Raji (cell line): Measurements from ENCODE around the gene GFY.

Experiments used
- POLR2A ChIP-seq: IDR thresholded peaks from 2 replicates; pipeline ENCODE4 v1.6.1; 2011; ENCODE audit warnings: low read depth, low read length, control low read depth; ENCODE audit not compliant: insufficient read depth

Gene GFY

DNA sequence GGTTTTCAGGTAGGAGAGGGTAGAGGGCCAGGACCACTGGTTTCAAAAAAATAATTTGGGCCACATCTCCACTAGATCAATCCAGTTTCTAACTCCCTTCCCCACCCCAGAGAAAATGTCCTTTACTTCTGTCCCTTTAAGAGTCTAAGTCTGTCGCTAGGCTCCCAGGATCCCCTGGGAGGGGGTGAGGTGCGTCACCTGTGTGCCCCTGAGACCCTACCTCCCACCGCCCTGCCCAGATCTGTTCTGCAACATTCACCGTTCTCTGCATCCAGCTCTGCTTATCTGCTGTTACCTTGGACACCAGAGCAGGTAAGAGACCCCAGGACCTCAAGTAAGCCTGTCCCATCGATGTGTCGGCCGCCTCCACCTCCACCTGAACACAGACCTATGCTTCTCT is at the start of gene GFY:
Gene GFY (plus strand): TSS at position 211 of the 400 bp plus-strand sequence. CDS start 1,043 bp downstream, outside the sequence.
- TF ChIP-seq POLR2A = no peak

DNA sequence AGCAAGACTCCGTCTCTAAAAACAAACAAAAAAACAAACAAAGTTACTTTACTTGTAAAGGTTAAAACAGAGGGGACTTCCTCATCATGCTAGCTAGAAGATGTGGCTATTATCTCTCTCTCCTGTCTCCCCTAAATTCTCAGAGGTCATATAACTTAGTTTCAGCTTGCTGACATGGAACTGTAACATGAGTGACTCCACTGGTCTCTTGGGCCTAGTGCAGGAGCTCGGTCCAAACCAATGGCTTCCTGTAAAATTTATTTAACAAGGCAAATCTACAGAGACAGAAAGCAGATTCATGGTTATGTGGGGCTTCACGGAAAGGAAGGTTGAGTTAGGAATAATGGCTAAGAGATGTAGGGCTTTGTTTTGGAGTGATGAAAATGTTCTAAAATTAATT is 46.7 kb upstream of the GFY start:
- TF ChIP-seq POLR2A = no peak

GRCh38 chr19:49380391-49380790 is 44.8 kb upstream of the GFY start:
- no peak for TF ChIP-seq POLR2A

DNA sequence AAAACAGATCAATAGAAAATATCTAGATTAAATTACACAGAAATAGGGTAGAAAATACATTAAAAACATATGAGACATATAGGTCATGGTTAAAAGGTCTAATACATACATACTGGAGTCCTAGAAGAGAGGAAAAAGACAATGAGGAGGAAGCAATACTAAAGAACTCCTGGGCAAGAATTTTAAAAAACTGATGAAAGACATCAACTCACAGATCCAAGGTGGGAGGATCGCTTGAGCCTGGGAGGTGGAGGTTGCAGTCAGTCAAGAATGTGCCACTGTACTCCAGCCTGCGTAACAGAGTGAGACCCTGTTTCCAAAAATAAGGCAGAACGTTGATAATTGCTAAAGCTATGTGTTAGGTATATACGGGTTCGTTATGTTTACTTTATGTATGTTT is 42.5 kb upstream of the GFY start:
- no peak for TF ChIP-seq POLR2A

DNA sequence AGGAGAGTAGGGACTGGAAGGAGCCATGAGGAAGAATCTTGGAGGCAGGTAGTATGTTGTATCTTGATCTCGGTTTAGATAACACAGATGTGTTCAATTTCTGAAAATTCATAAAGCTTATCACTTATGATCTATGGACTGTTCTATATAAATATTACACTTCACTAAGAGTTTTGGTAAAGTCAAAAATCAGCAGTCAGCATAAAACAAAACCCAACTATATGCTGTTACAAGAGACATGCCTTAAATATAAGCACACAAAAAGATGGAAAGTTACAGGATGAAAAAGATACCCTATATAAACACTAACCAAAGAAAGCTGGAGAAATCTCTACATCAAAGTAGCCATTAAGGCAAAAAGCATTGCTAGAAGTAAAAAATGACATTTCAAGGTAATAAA is 41.6 kb upstream of the GFY start:
- no peak for TF ChIP-seq POLR2A

GRCh38 chr19:49387936-49388372 is 37.2 kb upstream of the GFY start, which contains the start of gene KASH5:
TSS of gene KASH5 (plus strand) at chr19:49388249. CDS start at chr19:49390884, 2,635 bp downstream.
- peak; percentile 56 for TF ChIP-seq POLR2A

DNA sequence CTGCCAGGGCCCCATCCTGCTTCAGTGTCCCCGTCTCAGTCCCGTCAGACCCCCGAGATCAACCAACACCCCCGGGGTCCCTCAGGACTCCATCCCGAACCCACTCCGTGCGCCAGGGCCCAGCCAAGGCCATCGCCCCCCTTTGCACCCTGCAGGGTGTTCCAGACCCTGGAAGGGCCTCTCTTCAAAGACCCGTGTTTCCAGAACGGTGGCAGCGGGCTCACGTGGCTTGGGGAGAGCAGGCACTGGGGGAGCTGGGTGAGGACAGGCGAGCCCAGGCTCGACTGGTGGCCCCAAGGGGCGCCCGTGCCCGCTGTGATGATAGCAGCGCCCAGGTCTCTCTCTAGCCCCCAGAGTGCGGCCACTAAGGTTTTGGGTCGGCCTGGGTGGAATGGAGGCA is 35.8 kb upstream of the GFY start:
- no peak for TF ChIP-seq POLR2A

- TF ChIP-seq POLR2A = no peak
Measured at GRCh38 chr19:49390131-49390928, 34.9 kb upstream of the GFY start.

GRCh38 chr19:49390929-49391359 is 34.2 kb upstream of the GFY start:
- peak; percentile 34; the same call in 1 of the 2 replicates for TF ChIP-seq POLR2A

DNA sequence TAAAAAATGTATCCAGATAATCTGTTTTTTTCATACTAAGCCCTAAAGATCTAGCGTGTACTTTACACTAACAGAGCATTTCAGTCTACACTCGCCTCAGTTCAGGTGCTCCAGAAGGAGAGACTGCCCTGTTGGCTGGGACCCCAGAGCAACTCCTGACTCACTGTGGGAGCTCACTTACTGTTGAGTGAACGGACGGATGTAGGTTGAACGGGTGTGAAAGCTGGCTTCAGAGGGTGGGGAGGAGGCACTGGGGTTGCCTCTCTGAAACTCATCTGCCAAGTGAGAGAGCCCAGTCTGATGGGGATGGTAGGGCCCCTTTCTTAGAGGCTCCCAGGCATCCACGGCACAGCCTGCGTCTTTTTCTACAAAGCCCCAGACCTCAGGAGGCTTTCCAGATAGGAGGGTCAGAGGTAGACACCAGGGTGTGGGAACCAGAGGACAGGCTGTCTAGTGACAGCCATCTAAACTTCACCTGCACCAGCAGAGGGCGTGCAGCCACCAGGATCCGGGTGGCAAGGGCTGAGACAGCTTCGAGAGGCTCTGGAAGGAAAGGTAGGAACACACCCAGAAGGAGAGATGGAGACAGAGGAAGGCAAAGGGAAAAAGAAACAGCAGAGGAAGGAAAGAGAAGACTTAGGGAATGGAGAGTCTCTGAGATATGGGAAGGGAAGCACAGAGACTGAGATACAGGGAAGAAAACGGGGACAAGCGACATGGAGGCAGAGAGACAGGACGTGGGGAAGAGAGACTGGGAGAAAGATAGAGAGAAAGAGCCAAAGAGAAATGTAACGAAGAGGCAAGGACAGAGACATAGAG is 33.4 kb upstream of the GFY start:
- no peak for TF ChIP-seq POLR2A

DNA sequence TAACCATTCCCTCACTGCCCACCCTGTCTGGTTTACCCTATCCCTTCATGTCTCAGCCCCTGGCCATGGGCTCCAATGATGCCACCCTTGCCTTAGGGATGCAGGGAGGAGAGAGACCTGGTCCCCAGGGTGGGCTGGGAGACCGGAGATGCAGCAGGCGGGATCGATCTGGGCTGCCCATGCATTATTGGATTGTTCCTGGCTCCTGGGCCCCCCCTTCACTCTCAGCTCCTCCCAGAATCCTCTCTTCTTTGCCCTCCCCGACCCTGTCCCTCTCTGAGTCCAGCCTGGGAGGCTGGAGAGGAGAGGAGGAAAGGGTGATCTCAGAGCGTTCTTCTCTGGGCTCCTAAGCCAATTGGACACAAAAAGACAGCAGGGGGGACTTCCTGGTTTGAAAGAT is 31.3 kb upstream of the GFY start:
- no peak for TF ChIP-seq POLR2A

DNA sequence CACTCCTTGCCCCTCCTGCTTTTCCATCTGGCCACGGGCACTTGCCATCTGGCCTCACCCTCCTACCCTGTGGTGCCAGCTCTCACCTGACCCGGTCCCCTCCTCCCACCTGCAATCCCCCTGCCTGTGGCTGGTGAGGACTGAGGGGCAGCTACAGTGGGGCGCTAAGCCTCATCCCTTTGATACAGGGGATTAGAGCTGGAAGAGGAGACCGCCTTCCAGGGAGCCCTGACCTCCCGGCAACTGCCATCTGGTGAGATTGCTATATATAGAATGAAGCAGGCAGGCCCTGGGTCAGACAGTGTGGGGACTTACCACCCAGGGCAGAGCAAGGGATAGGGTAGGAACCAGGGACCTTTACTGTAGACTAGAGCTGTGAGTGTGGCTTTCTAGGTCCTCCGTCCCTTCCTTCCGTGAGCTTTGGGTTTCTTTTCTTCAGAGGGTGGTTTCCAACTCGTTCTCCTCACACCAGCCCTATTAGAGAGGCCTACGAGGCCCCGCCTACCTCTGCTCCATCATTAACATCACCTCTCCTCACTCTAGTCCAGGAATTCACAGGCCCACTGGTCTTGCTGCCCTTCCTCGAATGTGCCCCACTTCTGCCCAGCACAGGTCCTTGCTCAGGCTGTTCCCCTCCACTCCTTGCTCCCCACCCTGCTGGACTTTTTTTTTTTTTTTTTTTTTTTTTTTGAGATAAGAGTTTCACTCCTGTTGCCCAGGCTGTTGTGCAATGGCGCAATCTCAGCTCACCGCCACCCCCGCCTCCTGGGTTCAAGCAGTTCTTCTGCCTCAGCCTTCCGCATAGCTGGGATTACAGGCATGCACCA is 29.4 kb upstream of the GFY start:
- TF ChIP-seq POLR2A = no peak

DNA sequence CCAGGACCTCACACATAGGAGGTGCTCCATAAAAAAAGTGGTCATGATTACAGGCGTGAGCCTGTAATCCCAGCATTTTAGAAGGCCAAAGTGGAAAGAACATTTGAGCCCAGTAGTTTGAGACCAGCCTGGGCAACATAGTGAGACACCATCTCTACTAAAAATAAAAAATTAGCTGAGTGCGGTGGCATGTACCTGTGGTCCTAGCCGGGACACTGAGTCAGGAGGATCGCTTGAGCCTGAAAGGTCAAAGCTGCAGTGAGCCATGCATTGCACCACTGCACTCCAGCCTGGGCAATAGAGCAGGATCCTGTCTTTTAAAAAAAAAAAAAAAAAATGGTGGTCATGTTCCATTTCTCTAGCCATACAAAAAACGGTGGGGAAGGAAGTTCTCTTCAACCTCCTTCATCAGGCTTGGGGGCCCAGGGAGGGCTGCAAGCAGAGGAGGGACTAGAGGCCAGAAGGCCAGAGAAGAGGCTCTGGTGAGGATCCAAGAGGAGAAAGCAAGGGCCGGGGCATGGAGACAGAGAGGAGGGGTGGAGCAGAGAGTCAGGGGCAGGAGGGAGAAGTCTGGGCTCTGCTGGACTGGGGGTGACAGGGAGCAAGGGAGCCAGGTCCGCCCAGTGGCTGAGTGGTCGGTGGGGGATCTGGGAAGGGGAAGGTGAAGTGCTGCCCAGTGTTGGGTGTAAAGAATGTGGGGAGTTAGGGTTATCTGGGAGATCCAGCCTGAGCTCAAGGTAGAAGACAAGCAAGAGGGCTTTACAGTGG is 28.3 kb upstream of the GFY start:
- TF ChIP-seq POLR2A = no peak

GRCh38 chr19:49398001-49398615 is 27.1 kb upstream of the GFY start:
- no peak for TF ChIP-seq POLR2A
